Daoy (cell line): ENCODE results near the gene SMARCC2. TPM values are rescaled to one million over a fixed set of nuclear protein-coding genes. Genes with fewer than 3 reads are reported as not detected.

ENCODE experiments used
- DNase-seq: peaks from one replicate; pipeline ENCODE4 v3.0.0-alpha.2; 2015; ENCODE audit warnings: low read depth
- total RNA-seq: library from RNA; depleted of rRNA; stranded (reverse); fragments of >200 nt; shearing (Covaris generic); gene quantifications from 2 replicates; pipeline ENCODE4 v1.2.3, GENCODE V29; 2014; rRNA removed

Gene SMARCC2
- 25.6 and 26.1 TPM in 2 replicates for total RNA-seq

DNA sequence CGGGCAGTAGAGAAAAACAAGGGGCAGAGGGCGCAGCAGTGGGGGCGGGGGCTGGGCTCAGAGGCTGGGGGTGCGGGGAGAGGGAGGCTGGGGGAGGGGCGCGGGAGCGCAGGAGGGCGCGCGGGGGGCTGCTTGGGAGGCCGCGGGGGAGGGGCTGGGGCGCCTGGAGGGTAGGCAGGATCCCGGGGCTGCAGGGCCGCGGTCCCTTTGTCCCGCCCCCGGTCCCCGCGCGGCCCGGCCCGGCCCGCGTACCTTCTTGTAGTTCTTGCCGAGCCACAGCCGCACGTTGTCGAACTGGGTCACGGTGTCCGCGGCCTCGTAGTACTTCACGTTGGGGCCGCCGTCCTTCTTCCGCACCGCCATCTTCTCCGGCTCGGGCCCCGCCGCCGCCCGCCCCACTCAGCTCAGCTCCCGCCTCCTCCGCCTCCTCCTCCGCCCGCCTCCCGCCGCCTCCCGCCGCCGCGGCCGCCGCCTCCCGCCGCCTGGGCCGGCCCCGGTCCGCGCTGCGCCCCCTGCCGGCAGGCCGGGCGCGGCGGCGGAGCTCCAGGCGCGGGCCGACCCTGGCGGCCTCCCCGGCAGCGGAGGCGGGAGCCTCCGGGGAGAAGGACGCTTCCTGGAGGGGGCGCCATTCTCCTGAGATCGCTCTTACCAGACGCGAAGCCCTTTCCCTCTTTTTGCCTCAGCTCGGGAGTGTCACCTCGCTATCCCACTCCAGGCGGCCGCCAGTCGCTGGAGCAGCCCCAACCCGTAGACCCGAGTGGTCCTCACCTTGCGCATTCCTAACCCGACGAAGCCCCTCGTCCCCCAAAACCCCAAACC lies at the start of gene SMARCC2:
TSS of gene SMARCC2 (minus strand) at position 385 of the 819 bp plus-strand sequence. CDS start at position 363, 22 bp downstream.
- peak; percentile 93 for DNase-seq

DNA sequence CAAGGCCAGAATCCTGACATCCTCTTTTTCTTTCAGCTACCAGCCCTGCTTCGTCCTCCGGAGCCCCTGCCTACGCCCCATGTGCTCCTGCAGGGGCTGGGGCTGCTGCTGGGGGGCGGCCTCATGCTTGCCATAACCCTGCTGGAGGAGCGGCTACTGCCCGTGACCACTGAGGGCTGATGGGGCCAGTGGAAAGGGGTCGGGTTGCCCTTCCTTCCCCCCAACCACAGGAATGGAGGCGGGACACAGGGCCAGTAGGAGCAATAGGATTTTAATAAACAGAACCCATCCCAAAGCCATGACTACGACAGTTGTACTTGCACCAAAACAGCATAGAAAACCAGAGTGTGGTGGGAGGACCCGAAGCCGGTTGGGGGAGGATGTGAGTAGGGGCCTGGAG lies 48.3 kb upstream of the SMARCC2 start:
- DNase-seq = no peak

DNA sequence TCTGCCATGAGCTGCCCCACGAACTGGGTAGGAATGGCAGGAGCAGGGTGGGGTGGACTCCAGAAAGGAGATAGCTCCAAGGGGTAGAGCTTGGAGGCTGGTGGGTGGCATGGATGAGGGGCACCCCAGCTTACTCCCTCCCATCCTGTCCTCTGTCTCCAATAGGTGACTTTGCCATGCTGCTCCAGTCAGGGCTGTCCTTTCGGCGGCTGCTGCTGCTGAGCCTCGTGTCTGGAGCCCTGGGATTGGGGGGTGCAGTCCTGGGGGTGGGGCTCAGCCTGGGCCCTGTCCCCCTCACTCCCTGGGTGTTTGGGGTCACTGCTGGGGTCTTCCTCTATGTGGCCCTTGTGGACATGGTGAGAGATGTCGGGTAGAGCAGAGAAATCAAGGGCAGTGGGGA lies 47.7 kb upstream of the SMARCC2 start:
- no peak for DNase-seq

DNA sequence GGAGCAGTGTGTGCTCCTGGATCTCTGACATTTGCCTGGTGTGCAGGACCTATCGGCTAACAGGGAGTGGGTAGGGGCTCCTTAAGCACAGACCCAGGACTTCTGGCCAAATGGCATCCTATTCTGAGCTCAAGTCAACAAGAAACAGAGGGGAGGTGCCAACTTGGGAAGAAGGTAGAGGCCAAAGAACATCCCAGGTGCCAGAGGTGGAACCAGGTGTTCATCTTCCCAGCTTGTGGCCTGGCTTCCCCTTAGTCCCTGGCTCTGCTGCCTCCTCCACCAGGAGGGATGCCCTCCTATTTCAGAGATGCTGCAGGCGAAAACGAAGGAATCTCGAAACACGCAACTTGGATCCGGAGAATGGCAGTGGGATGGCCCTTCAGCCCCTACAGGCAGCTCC lies 46.8 kb upstream of the SMARCC2 start:
- DNase-seq = no peak

DNA sequence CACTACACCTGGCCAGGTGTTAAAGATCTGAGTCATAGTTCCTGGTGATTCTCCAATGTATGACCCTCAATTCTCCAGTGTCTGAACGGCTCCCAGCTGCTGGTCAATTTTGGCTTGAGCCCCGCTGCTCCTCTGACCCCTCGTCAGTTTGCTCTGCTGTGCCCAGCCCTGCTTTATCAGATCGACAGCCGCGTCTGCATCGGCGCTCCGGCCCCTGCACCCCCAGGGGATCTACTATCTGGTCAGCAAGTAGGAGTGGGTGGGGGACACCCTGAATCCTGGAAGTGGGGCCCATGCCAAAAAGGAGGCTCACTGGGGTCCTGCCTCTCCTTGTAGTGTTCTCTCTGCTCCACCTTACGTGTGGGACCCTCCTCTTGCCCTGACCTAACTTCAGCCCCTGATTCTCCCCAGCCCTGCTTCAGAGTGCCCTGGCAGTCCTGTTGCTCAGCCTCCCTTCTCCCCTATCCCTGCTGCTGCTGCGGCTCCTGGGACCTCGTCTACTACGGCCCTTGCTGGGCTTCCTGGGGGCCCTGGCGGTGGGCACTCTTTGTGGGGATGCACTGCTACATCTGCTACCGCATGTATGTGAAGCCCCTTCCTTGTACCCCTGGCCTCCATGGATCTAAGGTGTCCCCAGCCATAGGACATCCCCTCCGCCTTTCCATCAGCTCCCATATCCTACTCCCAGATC lies 45.6 kb upstream of the SMARCC2 start:
- no peak for DNase-seq

DNA sequence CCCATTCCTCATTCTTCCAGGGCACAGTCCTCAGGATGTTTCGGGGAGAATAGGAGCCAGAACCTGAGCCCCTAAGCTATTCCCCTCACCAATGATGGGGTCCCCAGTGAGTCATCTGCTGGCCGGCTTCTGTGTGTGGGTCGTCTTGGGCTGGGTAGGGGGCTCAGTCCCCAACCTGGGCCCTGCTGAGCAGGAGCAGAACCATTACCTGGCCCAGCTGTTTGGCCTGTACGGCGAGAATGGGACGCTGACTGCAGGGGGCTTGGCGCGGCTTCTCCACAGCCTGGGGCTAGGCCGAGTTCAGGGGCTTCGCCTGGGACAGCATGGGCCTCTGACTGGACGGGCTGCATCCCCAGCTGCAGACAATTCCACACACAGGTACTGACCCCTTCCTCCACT lies 41.9 kb upstream of the SMARCC2 start:
- no peak for DNase-seq

DNA sequence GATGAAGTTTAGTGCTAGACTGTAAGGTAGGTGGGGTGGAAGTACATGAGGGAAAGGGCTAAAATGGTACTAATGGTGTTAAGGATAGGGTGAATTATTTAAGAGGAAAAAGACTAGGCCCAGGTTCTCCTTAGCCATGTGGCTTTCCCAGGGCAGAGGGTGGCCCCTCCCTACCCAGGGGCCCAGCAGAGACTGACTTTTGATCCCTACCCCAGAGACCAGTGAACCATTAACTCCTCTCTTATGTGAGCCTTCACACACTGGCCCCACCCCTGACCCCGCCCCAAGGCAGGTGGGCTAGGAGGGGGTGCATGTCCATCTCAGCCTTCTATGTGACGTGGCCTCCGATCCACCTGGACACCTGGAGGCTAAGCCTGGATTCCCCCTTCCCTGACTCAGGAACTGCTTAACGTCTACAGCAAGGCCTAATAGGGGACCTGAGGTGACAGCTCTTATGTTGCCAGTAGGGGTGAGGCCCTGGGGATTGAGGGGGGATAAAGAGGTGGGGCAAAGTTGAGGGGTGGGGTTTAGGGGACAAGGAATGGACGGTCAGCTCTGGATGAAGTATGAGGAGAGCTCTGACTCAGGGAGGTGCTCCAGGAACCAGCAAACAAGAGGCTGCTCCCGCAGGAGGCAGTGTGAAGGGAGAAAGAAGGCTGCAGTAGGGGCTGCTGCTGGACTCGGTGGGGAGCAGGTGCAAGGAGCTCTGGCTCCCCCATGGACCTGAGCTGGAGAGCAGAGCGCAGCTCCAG lies 41.3 kb upstream of the SMARCC2 start:
- DNase-seq = no peak

DNA sequence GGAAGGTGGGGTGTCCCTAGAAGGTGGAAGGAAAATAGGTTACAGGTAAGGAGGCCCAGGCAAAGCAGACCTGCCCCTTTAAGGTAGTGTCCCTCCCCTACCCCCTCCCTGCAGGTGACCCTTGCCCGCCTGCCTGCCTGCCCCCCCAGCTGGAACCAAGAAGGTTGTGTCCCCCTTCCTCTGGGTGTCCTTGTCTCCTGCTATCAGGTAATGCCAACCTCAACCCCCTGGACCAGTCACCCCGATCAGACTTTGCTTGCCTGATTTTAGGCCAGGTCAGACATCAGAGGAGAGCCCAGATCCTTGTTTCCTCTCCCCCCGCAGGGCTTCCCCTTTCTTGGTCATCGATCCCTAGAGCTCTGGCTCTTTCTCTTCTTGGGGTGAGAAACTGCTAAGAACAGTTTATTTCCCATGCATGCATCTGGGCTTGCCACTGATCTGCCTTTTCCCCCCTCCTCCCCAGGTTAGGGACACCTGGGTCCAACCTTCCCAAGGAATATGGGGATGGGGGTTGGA lies 40.7 kb upstream of the SMARCC2 start, which contains the start of gene SLC39A5:
TSS of gene SLC39A5 (plus strand) at position 136 of the 516 bp plus-strand sequence. CDS start 1,224 bp downstream, outside the sequence.
- DNase-seq = no peak

DNA sequence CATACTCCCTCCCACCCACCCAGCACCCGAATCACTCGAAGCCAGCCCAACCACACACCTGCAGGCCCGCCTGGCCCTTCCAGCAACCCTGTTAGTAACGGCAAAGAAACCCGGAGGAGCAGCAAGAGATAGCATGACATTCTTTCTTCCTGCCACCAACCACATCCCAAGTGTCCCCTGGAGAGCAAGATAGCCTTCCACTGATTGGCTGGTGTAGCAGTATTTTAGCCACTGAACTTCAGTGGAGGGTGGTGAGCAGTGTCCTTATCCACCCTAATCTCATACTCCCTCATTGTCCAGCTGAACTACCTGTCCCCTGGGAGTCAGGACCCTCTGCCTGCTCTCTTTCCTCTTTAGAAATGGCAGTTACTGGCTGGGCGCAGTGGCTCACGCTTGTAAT lies 39.8 kb upstream of the SMARCC2 start:
- DNase-seq = no peak

DNA sequence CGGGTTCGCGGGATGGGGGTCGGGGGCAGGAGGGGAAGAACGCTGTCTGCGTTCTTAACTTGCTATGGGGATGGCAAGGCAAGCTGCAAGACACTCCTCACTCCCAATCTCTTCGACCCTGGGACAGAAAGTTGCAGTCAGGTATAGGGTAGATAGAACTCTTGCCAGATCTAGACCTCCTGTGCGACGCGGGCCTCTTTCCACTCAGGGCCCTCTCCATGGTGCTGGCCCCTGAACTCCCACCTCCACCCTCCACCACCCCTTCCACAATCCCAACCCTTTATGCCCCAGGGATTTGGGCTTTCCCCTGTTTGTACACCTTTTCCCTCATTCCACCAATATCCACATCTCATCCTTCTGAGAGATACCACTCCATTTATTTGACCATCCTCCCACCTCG lies 35.7 kb upstream of the SMARCC2 start:
- no peak for DNase-seq

DNA sequence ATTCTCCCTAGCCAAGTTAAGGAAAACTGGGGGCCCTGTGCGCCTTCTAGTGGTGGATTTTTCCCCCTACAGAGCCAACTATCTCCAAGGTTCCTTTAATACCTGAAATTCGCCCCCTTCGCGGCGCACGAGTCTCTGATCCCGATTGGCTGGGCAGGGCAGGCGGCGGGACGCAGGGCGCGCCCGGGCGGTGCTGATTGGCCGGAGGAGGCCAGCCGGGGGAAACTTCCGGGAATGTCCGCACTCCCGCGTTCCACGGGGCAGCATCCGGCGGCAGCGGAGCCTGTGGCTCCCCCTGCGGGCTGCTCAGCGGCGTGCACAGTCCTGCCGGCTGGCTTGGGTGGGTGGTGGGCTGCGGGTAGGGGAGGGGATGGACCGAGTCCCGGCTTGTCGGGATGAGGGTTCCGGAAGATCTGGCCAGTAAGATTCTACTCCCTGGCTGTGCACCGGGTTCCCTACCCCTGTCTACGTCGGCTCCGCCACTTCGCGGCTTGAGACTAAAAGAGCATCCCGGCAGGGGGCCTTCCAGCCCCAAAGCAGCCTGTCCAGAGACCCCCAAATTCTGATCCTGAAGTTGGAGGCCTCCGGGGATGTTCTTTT lies 34.9 kb upstream of the SMARCC2 start, which contains the start of gene NABP2:
TSS of gene NABP2 (plus strand) at position 241 of the 600 bp plus-strand sequence. CDS start 515 bp downstream, outside the sequence.
- peak; percentile 99 for DNase-seq

DNA sequence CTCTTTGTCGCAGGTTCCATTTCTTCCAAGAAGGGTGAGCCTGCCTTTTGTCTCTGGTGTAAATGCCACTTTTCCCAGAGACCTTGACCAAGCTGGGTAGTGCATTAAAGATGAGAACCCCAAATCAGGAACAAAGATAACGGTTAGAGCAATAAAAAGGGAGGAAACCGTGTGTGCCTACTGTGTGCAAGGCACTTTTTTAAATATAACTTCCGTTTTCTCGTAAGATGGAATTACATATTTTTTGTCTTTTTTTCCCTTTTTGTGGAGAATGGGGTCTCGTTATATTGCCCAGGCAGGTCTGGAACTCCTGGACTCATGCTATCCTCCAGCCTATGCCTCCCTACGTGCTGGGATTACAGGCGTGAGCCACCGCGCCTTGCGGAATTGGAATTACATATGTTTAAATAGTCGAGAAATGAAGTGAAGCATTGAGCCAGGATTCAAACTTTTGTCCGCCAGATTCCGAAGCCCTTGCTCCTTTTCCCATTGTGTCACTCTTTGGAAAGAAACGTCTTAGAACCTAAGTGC lies 34.4 kb upstream of the SMARCC2 start:
- DNase-seq = no peak

DNA sequence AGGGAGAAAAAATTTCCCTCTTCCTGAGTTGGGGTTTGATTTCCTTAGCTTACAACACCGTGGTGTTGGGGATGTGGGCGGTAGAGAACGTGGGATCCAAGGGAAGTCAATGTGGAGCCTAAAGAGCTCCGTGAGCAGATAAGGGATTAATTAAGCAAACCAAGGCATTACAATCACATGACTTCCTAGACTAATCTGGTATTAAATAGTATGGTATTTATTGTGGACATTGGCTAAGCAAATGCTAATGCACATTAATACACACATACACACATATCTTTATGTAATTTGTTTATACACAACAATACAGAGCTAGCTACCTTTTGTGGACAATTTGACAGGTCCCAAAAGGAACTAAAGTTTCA lies 33.2 kb upstream of the SMARCC2 start:
- DNase-seq = no peak

DNA sequence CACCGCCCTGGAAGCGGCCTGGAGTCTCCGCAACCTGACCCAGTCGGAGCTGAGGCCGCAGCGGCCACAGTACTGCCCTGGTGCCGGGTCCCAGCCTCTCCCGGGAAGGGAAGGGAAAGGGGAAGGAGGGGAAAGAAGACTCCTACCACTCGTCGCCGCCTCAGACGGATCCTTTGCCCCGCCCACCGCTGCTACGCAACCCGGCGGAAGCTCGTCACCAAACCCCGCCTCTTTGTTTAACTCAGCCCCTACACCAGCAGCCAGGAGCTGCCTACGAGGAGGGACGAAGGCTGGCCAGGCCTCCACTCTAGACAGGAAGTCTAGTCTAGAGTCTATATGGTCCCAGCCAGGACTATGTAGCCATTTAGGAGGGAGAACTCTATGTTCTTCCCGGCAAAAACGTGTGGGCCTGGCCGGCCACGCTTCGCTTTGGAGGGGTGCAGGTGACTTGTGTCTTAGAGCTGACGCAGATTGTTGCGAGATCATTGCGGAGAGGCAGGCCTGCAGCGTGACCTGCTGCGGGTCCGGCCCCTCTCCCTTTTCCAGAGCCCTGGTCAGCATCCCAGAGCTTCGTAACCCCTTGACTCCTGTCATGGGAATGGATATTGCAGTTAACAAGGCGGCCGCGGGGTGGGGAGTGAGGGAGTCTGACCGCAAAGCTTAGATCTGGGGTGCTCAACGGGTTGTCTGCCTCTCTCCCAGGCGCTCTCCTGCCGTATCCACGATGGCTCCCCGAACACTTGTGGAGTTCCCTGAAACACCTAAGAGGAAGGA lies 32.7 kb upstream of the SMARCC2 start, which contains the start of gene RNF41:
TSS of gene RNF41 (minus strand) at position 166 of the 774 bp plus-strand sequence. CDS start 7,875 bp downstream, outside the sequence.
- peak; percentile 98 for DNase-seq

DNA sequence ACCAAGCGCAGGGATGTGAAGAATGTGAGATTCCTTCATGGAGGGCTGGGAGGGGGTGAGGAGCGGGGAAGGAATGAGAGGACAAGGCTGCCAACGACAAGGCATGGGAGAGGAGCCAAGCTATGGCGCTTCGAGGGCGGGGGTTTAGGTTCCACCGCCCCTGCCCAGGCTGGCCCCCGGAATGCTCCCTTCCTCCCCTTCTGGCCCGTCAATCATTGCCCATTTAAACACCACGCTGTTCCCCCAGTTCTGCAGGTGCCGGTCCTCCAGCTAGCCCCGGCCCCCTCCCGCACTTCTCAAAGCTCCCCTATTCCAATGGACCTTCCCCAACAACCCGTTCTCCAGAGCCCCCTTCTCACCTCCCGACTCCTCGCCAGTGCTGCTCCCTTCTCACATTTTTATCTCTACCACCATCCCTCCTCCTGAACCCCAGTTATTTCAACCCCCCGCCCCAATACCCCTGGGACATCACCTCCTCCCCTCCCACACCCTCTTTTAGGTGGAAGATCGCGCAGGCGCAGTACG lies 32.0 kb upstream of the SMARCC2 start:
- peak; percentile 65 for DNase-seq

DNA sequence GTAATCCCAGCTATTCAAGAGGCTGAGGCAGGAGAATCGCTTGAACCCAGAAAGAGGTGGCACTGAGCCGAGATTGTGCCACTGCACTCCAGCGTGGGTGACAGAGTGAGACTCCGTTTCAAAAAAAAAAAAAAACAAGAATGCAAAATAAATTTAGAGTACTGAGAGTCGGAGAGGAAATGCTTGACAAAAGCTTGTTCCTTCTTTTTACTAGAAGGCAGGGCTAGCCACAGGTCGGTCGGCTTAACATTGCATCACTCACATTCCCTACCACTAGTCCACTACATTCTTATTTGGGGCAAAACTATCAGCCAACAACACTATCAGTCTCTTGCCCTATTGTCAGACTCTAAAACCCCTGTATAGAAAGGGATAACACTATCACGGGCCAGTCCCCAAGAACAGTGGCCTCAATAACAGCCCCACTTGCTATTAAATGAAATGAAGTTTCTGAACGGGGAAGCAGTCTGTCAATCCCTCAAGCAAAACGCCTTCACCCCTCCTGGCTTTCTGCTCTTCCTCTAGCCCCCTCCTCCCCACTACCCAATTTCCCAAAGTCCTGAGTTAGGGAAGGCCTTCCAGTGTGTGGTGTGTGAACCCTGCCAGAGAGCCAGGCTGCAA lies 31.4 kb upstream of the SMARCC2 start:
- DNase-seq = no peak

DNA sequence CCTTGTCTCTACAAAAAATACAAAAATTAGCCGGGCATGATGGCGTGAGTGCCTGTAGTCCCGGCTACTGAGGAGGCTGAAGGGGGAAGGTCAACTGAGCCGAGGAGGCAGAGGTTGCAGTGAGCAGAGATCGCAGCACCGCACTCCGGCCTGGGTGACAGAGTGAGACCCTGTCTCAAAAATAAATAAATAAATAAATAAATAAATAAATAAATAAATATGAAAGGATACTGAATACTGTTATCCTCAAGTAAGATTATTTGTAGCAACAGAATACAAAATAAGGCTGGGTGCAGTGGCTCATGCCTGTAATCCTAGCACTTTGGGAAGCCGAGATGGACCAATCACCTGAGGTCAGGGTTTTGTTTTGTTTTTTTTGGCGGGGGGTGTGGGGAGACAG lies 30.6 kb upstream of the SMARCC2 start:
- DNase-seq = no peak

DNA sequence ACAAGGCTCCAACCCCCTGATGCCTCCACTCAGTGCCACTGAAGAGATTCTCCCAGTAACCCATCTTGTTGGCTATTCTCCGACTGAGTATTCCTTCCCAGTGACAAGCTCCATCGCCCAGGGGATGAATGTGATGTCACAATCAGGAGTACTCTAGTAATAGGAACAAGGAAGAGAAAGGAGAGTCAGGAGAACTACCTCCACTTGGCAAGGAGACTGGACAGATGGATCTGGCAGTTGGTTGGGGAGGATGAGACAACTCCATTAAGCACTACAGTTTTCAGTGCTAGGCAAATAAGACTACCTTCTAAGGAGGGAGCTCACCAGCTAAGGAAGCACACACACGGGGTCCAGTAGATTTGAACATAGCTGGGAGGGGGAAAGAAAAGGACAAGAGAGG lies 27.2 kb upstream of the SMARCC2 start:
- DNase-seq = no peak

DNA sequence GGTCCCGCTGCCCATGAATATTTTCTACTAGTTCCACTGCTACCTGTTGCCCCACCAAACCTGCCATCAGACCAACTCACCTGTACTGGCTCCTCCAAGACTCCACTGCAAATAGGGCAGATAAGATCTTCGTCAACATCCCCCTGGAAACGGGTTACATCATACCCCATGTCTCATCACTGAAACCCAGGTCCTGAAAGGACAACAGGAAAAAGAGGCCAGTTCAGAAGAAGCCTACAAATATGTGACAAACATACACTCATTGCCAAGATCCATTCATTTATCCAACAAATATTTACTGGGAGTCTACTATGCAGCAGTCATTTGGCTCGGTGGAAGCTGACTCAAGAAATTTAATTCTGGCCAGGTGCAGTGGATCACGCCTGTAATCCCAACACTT lies 24.6 kb upstream of the SMARCC2 start:
- DNase-seq = no peak

DNA sequence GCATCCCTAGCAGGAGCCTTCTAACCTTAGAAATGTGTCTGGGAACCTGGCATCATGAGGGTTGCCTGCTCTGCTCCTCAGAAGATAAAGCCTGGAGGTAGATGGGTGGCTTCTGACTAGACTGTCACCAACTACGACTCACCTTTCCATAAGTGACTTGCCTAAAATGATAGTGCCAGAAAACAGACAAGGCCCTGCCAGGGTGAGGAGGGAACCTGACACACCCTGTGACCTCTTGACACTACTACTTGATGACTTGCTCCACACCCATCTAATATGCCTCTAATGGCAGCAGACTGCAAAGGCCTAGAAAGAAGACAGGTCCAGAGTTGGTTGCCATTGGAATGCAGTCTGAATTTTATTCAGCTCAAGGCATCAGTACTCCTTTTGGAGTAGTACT lies 23.1 kb upstream of the SMARCC2 start:
- no peak for DNase-seq
